H9 (cell line): ENCODE results near the gene CLEC12A. TPM values are rescaled to one million over a fixed set of nuclear protein-coding genes. Genes with fewer than 3 reads are reported as not detected.

Experiments used
- DNase-seq: peaks from one replicate; pipeline ENCODE4 v3.0.0-alpha.2; 2017
- H2AFZ ChIP-seq: one replicate; pipeline ENCODE4 v1.6.1; 2013; ENCODE audit warnings: mild to moderate bottlenecking, low read length, control low read depth, moderate library complexity
- H2AK5ac ChIP-seq: 2 replicates; pipeline ENCODE4 v1.6.1; 2013; ENCODE audit warnings: low read length, control low read depth, mixed read lengths; ENCODE audit not compliant: insufficient read length
- H2BK120ac ChIP-seq: one replicate; pipeline ENCODE4 v1.6.1; 2013; ENCODE audit warnings: low read depth, mild to moderate bottlenecking, low read length, control low read depth, inconsistent platforms; ENCODE audit not compliant: poor library complexity, severe bottlenecking
- H2BK12ac ChIP-seq: 2 replicates; pipeline ENCODE4 v1.6.1; 2013; ENCODE audit warnings: low read length, control low read depth, mixed read lengths, low read depth; ENCODE audit not compliant: insufficient read length
- H2BK15ac ChIP-seq: 2 replicates; pipeline ENCODE4 v1.6.1; 2013; ENCODE audit warnings: low read depth, low read length, control low read depth
- H2BK20ac ChIP-seq: one replicate; pipeline ENCODE4 v1.6.1; 2013; ENCODE audit warnings: low read depth, mild to moderate bottlenecking, low read length, control low read depth, inconsistent platforms; ENCODE audit not compliant: poor library complexity, severe bottlenecking
- H2BK5ac ChIP-seq: 2 replicates; pipeline ENCODE4 v1.6.1; 2013; ENCODE audit warnings: low read length, control low read depth, mixed read lengths; ENCODE audit not compliant: insufficient read length
- H3K14ac ChIP-seq: 2 replicates; pipeline ENCODE4 v1.6.1; 2013; ENCODE audit warnings: low read length, control low read depth; ENCODE audit not compliant: insufficient read depth
- H3K18ac ChIP-seq: 2 replicates; pipeline ENCODE4 v1.6.1; 2013; ENCODE audit warnings: low read depth, mild to moderate bottlenecking, mixed read lengths, low read length, control low read depth; ENCODE audit not compliant: insufficient read length
- H3K23ac ChIP-seq: 2 replicates; pipeline ENCODE4 v1.6.1; 2013; ENCODE audit warnings: low read length, control low read depth, mixed read lengths, low read depth; ENCODE audit not compliant: insufficient read length
- H3K23me2 ChIP-seq: 2 replicates; pipeline ENCODE4 v1.6.1; 2013; ENCODE audit warnings: low read depth, mild to moderate bottlenecking, mixed read lengths, low read length, control low read depth; ENCODE audit not compliant: insufficient read length, poor library complexity, severe bottlenecking
- H3K27ac ChIP-seq: 2 replicates; pipeline ENCODE4 v1.5.1; 2013; ENCODE audit warnings: low read length, control low read depth, mixed read lengths, low read depth; ENCODE audit not compliant: insufficient read length
- H3K27me3 ChIP-seq: 2 replicates; pipeline ENCODE4 v1.6.1; 2013; ENCODE audit warnings: low read length, control low read depth, inconsistent platforms; ENCODE audit not compliant: insufficient read depth
- H3K4ac ChIP-seq: 2 replicates; pipeline ENCODE4 v1.6.1; 2013; ENCODE audit warnings: low read depth, mild to moderate bottlenecking, control low read depth, inconsistent platforms, low read length, moderate library complexity
- H3K4me1 ChIP-seq: 2 replicates; pipeline ENCODE4 v1.6.1; 2013; ENCODE audit warnings: low read length, control low read depth, inconsistent platforms; ENCODE audit not compliant: insufficient read depth
- H3K4me2 ChIP-seq: 2 replicates; pipeline ENCODE4 v1.6.1; 2013; ENCODE audit warnings: low read length, control low read depth, mixed read lengths; ENCODE audit not compliant: insufficient read length, insufficient read depth
- H3K56ac ChIP-seq: 2 replicates; pipeline ENCODE4 v1.6.1; 2013; ENCODE audit warnings: low read depth, mild to moderate bottlenecking, mixed read lengths, low read length, control low read depth; ENCODE audit not compliant: insufficient read length
- H3K79me1 ChIP-seq: 2 replicates; pipeline ENCODE4 v1.6.1; 2013; ENCODE audit warnings: low read depth, mild to moderate bottlenecking, moderate library complexity, low read length, control low read depth, inconsistent platforms; ENCODE audit not compliant: insufficient read depth, poor library complexity, severe bottlenecking
- H3K79me2 ChIP-seq: 2 replicates; pipeline ENCODE4 v1.6.1; 2013; ENCODE audit warnings: low read length, control low read depth, inconsistent platforms; ENCODE audit not compliant: insufficient read depth
- H3K9ac ChIP-seq: 2 replicates; pipeline ENCODE4 v1.6.1; 2013; ENCODE audit warnings: low read length, control low read depth, mixed read lengths; ENCODE audit not compliant: insufficient read length; ENCODE audit errors: extremely low read depth
- H3K9me3 ChIP-seq: one replicate; pipeline ENCODE4 v1.6.1; 2013; ENCODE audit warnings: low read depth, low read length, inconsistent platforms; ENCODE audit not compliant: control insufficient read depth
- H3T11ph ChIP-seq: one replicate; pipeline ENCODE4 v1.6.1; 2013; ENCODE audit warnings: mild to moderate bottlenecking, low read length, control low read depth, inconsistent platforms
- H4K20me1 ChIP-seq: one replicate; pipeline ENCODE4 v1.6.1; 2013; ENCODE audit not compliant: control insufficient read depth, insufficient read length, insufficient read depth
- H4K5ac ChIP-seq: 2 replicates; pipeline ENCODE4 v1.6.1; 2013; ENCODE audit warnings: low read depth, mild to moderate bottlenecking, mixed read lengths, low read length, control low read depth; ENCODE audit not compliant: insufficient read length
- H4K8ac ChIP-seq: replicated peaks from 2 replicates; pipeline ENCODE4 v1.6.1; 2013; ENCODE audit warnings: low read length, control low read depth, mixed read lengths, low read depth; ENCODE audit not compliant: insufficient read length
- H4K91ac ChIP-seq: 2 replicates; pipeline ENCODE4 v1.6.1; 2013; ENCODE audit warnings: low read depth, mild to moderate bottlenecking, moderate library complexity, mixed read lengths, low read length, control low read depth; ENCODE audit not compliant: insufficient read length
- H3K27ac Mint-ChIP-seq, 3 experiments: 2 replicates in 2 of 3; 3 replicates in 1 of 3; pipeline ENCODE4 v1.8.0; 2020 to 2021; ENCODE audit warnings: mixed read lengths in 3 of 3, mild to moderate bottlenecking in 1 of 3, moderate library complexity in 1 of 3
- H3K27me3 Mint-ChIP-seq: 2 replicates; pipeline ENCODE4 v1.8.0; 2021; ENCODE audit warnings: low read depth, mild to moderate bottlenecking, moderate library complexity, mixed read lengths
- H3K36me3 Mint-ChIP-seq, 3 experiments: 2 replicates in 2 of 3; 3 replicates in 1 of 3; pipeline ENCODE4 v1.8.0; 2020 to 2021; ENCODE audit warnings: low read depth in 3 of 3, mixed read lengths in 3 of 3; ENCODE audit not compliant: insufficient read depth in 1 of 3
- H3K4me1 Mint-ChIP-seq, 2 experiments: 2 replicates each; pipeline ENCODE4 v1.8.0; 2020; ENCODE audit warnings: mixed read lengths in 2 of 2
- H3K4me3 Mint-ChIP-seq, 2 experiments: 2 replicates in 1 of 2; 3 replicates in 1 of 2; pipeline ENCODE4 v1.8.0; 2020 to 2021; ENCODE audit warnings: mild to moderate bottlenecking in 2 of 2, mixed read lengths in 2 of 2, moderate library complexity in 1 of 2
- H3K9me3 Mint-ChIP-seq, 2 experiments: 2 replicates in 1 of 2; 3 replicates in 1 of 2; pipeline ENCODE4 v1.8.0; 2020; ENCODE audit warnings: mild to moderate bottlenecking in 2 of 2, mixed read lengths in 2 of 2, moderate library complexity in 1 of 2
- WGBS: extraction: QIAGEN DNeasy Blood & Tissue Kit; methylation state at CpG from one replicate; pipeline ENCODE4 v1.1.7; 2013; ENCODE audit warnings: missing lambda C conversion rate, low lambda C conversion rate, mixed read lengths; ENCODE audit not compliant: insufficient read length; ENCODE audit errors: extremely low coverage; 5-methylcytosine and 5-hydroxymethylcytosine counted together
- total RNA-seq: library from RNA; stranded (reverse); gene quantifications from 2 replicates; pipeline ENCODE4 v1.2.1, GENCODE V29; 2021
- TF ChIP-seq, protein P1 (sequence below): fragments of 200-600 bp; sonication (generic); conservative IDR thresholded peaks from 3 replicates; pipeline ENCODE4 v1.8.0; 2021; ENCODE audit warnings: antibody characterized with exemption, mild to moderate bottlenecking

CLEC12A gene
- total RNA-seq, 1 experiment from 2014 or later = not detected

DNA sequence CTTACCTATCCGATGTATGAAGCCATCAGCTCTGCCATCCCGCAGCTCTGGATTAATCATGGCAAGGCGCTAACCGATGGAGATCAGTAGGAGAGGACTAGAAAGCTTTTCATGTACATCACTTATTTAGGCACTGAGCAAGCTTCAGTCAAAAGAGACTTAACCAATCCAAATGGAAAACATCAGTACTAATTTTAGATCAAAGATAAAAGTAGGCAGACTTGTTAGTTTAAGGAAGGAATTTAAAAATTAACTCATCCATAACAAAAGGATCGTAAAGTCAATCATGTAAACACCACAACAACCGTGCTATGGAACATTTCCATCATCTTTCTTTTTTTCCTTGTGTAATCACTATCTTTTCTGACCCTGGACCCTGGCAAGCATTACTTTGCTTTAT is 38.9 kb upstream of the CLEC12A start, which contains the start of gene CLEC2A:
TSS of gene CLEC2A (minus strand) at position 101 of the 400 bp plus-strand sequence. CDS start at position 60, 41 bp downstream.
- no peaks in the 10 kb centered on the region for H3K27me3 ChIP-seq
- H4K5ac ChIP-seq = no peak within 1 kb of the TSS
- H3K23me2 ChIP-seq = no peaks in the 10 kb centered on the region
- no peaks in the 10 kb centered on the region for H3K4me1 Mint-ChIP-seq
- H3K9ac ChIP-seq = no peak within 1 kb of the TSS
- no peak for DNase-seq
- TF ChIP-seq, protein P1, sequence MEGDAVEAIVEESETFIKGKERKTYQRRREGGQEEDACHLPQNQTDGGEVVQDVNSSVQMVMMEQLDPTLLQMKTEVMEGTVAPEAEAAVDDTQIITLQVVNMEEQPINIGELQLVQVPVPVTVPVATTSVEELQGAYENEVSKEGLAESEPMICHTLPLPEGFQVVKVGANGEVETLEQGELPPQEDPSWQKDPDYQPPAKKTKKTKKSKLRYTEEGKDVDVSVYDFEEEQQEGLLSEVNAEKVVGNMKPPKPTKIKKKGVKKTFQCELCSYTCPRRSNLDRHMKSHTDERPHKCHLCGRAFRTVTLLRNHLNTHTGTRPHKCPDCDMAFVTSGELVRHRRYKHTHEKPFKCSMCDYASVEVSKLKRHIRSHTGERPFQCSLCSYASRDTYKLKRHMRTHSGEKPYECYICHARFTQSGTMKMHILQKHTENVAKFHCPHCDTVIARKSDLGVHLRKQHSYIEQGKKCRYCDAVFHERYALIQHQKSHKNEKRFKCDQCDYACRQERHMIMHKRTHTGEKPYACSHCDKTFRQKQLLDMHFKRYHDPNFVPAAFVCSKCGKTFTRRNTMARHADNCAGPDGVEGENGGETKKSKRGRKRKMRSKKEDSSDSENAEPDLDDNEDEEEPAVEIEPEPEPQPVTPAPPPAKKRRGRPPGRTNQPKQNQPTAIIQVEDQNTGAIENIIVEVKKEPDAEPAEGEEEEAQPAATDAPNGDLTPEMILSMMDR = no peak
- no peaks in the 10 kb centered on the region for H3K79me1 ChIP-seq
- no peak within 1 kb of the TSS for H3K4me2 ChIP-seq
- H3K79me2 ChIP-seq = no peaks in the 10 kb centered on the region
- H3K27ac Mint-ChIP-seq = no peak within 1 kb of the TSS
- no peak within 1 kb of the TSS for H2BK120ac ChIP-seq
- H2AK5ac ChIP-seq = no peak within 1 kb of the TSS
- no peak within 1 kb of the TSS for H2BK15ac ChIP-seq
- no peak within 1 kb of the TSS for H3K14ac ChIP-seq
- no peaks in the 10 kb centered on the region for H3K4me1 ChIP-seq
- H2BK5ac ChIP-seq = no peak within 1 kb of the TSS
- no CpG with 5 or more reads among the region's 6 CpGs for WGBS
- no peak within 1 kb of the TSS for H3K27ac ChIP-seq
- no peaks in the 10 kb centered on the region for H3K36me3 Mint-ChIP-seq
- no peaks in the 10 kb centered on the region for H3K9me3 Mint-ChIP-seq
- no peak within 1 kb of the TSS for H2BK20ac ChIP-seq
- no peak within 1 kb of the TSS for H3K18ac ChIP-seq
- H3K4ac ChIP-seq = no peak within 1 kb of the TSS
- H3K4me3 Mint-ChIP-seq = no peak within 1 kb of the TSS
- H3K27me3 Mint-ChIP-seq = no peaks in the 10 kb centered on the region
- H3T11ph ChIP-seq = no peak within 1 kb of the TSS
- H4K91ac ChIP-seq = no peak within 1 kb of the TSS
- H3K9me3 ChIP-seq = no peaks in the 10 kb centered on the region
- H4K8ac ChIP-seq = no peak within 1 kb of the TSS
- H4K20me1 ChIP-seq = no peaks in the 10 kb centered on the region
- H2BK12ac ChIP-seq = no peak within 1 kb of the TSS
- H3K56ac ChIP-seq = no peak within 1 kb of the TSS
- H3K23ac ChIP-seq = no peak within 1 kb of the TSS
- no peak within 1 kb of the TSS for H2AFZ ChIP-seq
